Neural crest cell (in vitro differentiated cells): Measurements from ENCODE around the gene NELL2. TPM values are rescaled to one million over a fixed set of nuclear protein-coding genes. Genes with fewer than 3 reads are reported as not detected.
A peak's percentile ranks its signal among the peaks of the same experiment; 100 is the strongest.
"Not testable (repeated sequence)": the region's sequence is repeated elsewhere in the genome, so short reads cannot be mapped to it uniquely, and the experiment has no call there.

Experiments
- DNase-seq: peaks from one replicate; pipeline ENCODE4 v3.0.0; 2021; ENCODE audit warnings: low read depth, mixed read lengths, low spot score
- H3K27ac Mint-ChIP-seq: one replicate; pipeline ENCODE4 v1.8.0; 2021; ENCODE audit warnings: mild to moderate bottlenecking, mixed read lengths; ENCODE audit not compliant: unreplicated experiment
- H3K27me3 Mint-ChIP-seq: 2 replicates; pipeline ENCODE4 v1.8.0; 2021; ENCODE audit warnings: low read depth, mild to moderate bottlenecking, mixed read lengths
- H3K36me3 Mint-ChIP-seq: 2 replicates; pipeline ENCODE4 v1.8.0; 2021; ENCODE audit warnings: low read depth, mild to moderate bottlenecking, mixed read lengths
- H3K4me1 Mint-ChIP-seq: 2 replicates; pipeline ENCODE4 v1.8.0; 2021; ENCODE audit warnings: mixed read lengths
- H3K4me3 Mint-ChIP-seq: one replicate; pipeline ENCODE4 v1.8.0; 2021; ENCODE audit warnings: mild to moderate bottlenecking, mixed read lengths
- H3K9me3 Mint-ChIP-seq: 2 replicates; pipeline ENCODE4 v1.8.0; 2021; ENCODE audit warnings: mixed read lengths
- total RNA-seq: library from RNA; stranded (reverse); gene quantifications from 2 replicates; pipeline ENCODE4 v1.2.1, GENCODE V29; 2021
- TF ChIP-seq, protein P1 (sequence below): fragments of 200-600 bp; sonication (generic); conservative IDR thresholded peaks from 2 replicates; pipeline ENCODE4 v1.5.0; 2021; ENCODE audit warnings: antibody characterized with exemption, mild to moderate bottlenecking

Gene NELL2
- total RNA-seq, 1 donor from 2014 or later = 101 TPM

- TF ChIP-seq, protein P1, sequence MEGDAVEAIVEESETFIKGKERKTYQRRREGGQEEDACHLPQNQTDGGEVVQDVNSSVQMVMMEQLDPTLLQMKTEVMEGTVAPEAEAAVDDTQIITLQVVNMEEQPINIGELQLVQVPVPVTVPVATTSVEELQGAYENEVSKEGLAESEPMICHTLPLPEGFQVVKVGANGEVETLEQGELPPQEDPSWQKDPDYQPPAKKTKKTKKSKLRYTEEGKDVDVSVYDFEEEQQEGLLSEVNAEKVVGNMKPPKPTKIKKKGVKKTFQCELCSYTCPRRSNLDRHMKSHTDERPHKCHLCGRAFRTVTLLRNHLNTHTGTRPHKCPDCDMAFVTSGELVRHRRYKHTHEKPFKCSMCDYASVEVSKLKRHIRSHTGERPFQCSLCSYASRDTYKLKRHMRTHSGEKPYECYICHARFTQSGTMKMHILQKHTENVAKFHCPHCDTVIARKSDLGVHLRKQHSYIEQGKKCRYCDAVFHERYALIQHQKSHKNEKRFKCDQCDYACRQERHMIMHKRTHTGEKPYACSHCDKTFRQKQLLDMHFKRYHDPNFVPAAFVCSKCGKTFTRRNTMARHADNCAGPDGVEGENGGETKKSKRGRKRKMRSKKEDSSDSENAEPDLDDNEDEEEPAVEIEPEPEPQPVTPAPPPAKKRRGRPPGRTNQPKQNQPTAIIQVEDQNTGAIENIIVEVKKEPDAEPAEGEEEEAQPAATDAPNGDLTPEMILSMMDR = no peak
- peaks cover 9% of the 10 kb centered on the region for H3K4me1 Mint-ChIP-seq
- no peaks in the 10 kb centered on the region for H3K27me3 Mint-ChIP-seq
- no peak overlapping the region for H3K27ac Mint-ChIP-seq
- peaks cover 3% of the 10 kb centered on the region for H3K9me3 Mint-ChIP-seq
- DNase-seq = no peak
- peaks cover 3% of the 10 kb centered on the region for H3K36me3 Mint-ChIP-seq
- H3K4me3 Mint-ChIP-seq = no peak overlapping the region
Measured at GRCh38 chr12:44827832-44828438, 48.2 kb downstream of the NELL2 start.

DNA sequence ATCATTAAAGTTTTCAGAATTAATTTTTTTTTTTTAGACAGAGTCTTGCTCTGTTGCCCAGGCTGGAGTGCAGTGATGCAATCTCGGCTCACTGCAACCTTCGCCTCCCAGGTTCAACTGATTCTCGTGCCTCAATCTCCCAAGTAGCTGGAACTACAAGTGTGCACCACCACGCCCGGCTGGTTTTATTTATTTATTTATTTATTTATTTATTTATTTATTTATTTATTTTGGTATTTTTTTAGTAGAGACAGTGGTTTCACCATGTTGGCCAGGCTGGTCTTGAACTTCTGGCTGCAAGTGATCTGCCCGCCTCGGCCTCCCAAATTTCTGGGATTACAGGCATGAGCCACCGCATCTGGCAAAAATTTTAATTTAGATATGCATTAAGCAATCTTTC is 54.4 kb downstream of the NELL2 start:
- not testable (repeated sequence) for H3K27ac Mint-ChIP-seq, DNase-seq, H3K27me3 Mint-ChIP-seq, H3K36me3 Mint-ChIP-seq, H3K9me3 Mint-ChIP-seq, H3K4me3 Mint-ChIP-seq
- peaks cover 11% of the 10 kb centered on the region for H3K4me1 Mint-ChIP-seq

GRCh38 chr12:44819884-44820283 is 56.2 kb downstream of the NELL2 start:
- H3K4me3 Mint-ChIP-seq = no peak overlapping the region
- DNase-seq = no peak
- H3K27me3 Mint-ChIP-seq = no peaks in the 10 kb centered on the region
- peaks cover under 1% of the 10 kb centered on the region for H3K9me3 Mint-ChIP-seq
- TF ChIP-seq, protein P1 = no peak
- H3K27ac Mint-ChIP-seq = no peak overlapping the region
- peaks cover under 1% of the 10 kb centered on the region for H3K36me3 Mint-ChIP-seq
- H3K4me1 Mint-ChIP-seq = peaks cover 11% of the 10 kb centered on the region

GRCh38 chr12:44817687-44818086 is 58.4 kb downstream of the NELL2 start:
- peaks cover 3% of the 10 kb centered on the region for H3K36me3 Mint-ChIP-seq
- H3K4me3 Mint-ChIP-seq = no peak overlapping the region
- DNase-seq = no peak
- TF ChIP-seq, protein P1 = no peak
- H3K4me1 Mint-ChIP-seq = peaks cover 11% of the 10 kb centered on the region
- H3K27ac Mint-ChIP-seq = no peak overlapping the region
- no peaks in the 10 kb centered on the region for H3K27me3 Mint-ChIP-seq
- H3K9me3 Mint-ChIP-seq = no peaks in the 10 kb centered on the region

DNA sequence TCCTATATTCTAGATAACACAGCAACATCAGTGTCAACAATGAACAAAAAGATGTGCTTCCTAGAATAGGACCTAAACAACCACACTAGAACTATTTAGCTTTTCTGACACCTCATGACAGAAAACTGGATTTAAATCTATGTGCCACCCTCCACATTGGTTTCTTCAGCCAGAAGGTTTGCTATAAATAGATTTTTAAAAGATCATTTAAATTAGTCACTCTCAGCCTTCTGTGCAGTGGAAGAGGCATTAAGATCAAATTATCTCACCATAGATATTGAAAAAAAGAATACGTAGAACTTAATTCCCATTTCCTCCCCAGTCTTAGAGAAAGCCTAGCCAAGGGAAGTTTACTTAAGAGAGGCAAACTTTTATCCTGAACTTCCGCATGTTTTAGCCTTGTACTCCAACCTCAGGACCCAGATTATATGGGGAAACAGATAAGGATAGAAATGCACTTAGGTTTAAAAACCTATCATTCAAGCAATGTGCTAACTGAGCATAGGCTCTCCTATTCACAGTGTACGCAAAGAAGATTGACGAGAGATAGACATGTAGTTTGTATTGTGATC is 59.6 kb downstream of the NELL2 start:
- no peak for DNase-seq
- peaks cover 11% of the 10 kb centered on the region for H3K4me1 Mint-ChIP-seq
- no peaks in the 10 kb centered on the region for H3K9me3 Mint-ChIP-seq
- no peaks in the 10 kb centered on the region for H3K27me3 Mint-ChIP-seq
- TF ChIP-seq, protein P1 = no peak
- H3K27ac Mint-ChIP-seq = no peak overlapping the region
- peaks cover 3% of the 10 kb centered on the region for H3K36me3 Mint-ChIP-seq
- no peak overlapping the region for H3K4me3 Mint-ChIP-seq

DNA sequence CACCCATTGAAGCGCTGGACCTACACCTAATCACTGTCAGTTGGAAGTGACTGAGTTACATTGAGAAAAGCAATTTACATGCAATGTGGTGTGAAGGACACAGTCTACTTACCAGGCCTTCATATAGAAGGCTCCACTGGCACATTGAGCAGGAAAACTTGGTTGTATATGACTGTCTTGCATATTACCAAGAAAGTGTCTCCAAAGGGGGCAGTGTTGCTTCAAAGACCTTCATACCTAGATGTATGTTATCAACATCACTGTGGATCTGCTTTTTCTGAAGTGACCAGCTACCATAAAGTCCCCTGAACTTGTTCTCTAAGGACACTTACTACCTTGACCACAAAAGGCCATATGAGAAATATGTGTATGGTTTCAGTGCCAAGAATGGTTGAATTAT is 64.1 kb downstream of the NELL2 start:
- Mint-ChIP-seq H3K27ac (no peak overlapping the region), H3K4me3 (no peak overlapping the region), H3K4me1 (peaks cover 7% of the 10 kb centered on the region), H3K36me3 (peaks cover 3% of the 10 kb centered on the region), H3K27me3 (no peaks in the 10 kb centered on the region), H3K9me3 (no peaks in the 10 kb centered on the region)
- no peak for DNase-seq
- TF ChIP-seq, protein P1 = peak; percentile 21
